ENCODE data around the gene CFB. TPM values are rescaled to one million over a fixed set of nuclear protein-coding genes. Genes with fewer than 3 reads are reported as not detected.

Gene CFB
- total and polyA plus RNA-seq, 2 of the 13 experiments (the other 11 are each of a cell fraction or from before 2014, with no cell fraction given): 171 to 513 TPM

DNA sequence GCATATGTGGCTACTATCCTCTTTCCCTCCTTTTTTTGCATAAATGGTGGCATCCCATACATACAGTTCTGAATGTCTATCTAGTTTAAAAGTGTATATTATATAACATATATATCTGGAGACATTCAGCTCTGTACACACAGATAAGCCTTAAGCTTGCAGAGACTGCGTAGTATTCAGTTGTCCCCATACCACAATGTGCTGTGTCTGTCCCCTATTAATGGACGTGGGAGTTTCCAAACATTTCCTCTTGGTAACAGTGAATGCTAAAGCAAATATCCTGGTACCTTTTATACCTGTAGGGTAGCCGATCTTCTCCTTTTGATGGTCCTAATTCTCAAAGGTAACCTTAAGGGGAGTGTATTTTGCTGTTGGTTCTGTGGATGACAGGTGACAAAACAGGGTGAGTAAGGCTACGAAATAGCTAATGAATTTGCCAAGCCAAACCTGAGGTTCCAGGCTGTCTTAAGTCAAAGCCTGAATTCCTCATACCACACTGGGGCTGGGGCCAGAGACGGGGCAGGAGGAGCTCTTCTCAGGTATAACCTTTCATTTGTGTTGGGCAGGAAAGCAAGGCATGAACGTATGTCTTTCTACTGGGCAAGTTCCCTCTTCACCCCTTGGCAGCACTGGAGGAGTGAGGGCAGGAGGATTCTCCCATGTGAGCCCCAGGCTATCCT lies 26.1 kb upstream of the CFB start (continued):
- TF ChIP-seq, protein P1, sequence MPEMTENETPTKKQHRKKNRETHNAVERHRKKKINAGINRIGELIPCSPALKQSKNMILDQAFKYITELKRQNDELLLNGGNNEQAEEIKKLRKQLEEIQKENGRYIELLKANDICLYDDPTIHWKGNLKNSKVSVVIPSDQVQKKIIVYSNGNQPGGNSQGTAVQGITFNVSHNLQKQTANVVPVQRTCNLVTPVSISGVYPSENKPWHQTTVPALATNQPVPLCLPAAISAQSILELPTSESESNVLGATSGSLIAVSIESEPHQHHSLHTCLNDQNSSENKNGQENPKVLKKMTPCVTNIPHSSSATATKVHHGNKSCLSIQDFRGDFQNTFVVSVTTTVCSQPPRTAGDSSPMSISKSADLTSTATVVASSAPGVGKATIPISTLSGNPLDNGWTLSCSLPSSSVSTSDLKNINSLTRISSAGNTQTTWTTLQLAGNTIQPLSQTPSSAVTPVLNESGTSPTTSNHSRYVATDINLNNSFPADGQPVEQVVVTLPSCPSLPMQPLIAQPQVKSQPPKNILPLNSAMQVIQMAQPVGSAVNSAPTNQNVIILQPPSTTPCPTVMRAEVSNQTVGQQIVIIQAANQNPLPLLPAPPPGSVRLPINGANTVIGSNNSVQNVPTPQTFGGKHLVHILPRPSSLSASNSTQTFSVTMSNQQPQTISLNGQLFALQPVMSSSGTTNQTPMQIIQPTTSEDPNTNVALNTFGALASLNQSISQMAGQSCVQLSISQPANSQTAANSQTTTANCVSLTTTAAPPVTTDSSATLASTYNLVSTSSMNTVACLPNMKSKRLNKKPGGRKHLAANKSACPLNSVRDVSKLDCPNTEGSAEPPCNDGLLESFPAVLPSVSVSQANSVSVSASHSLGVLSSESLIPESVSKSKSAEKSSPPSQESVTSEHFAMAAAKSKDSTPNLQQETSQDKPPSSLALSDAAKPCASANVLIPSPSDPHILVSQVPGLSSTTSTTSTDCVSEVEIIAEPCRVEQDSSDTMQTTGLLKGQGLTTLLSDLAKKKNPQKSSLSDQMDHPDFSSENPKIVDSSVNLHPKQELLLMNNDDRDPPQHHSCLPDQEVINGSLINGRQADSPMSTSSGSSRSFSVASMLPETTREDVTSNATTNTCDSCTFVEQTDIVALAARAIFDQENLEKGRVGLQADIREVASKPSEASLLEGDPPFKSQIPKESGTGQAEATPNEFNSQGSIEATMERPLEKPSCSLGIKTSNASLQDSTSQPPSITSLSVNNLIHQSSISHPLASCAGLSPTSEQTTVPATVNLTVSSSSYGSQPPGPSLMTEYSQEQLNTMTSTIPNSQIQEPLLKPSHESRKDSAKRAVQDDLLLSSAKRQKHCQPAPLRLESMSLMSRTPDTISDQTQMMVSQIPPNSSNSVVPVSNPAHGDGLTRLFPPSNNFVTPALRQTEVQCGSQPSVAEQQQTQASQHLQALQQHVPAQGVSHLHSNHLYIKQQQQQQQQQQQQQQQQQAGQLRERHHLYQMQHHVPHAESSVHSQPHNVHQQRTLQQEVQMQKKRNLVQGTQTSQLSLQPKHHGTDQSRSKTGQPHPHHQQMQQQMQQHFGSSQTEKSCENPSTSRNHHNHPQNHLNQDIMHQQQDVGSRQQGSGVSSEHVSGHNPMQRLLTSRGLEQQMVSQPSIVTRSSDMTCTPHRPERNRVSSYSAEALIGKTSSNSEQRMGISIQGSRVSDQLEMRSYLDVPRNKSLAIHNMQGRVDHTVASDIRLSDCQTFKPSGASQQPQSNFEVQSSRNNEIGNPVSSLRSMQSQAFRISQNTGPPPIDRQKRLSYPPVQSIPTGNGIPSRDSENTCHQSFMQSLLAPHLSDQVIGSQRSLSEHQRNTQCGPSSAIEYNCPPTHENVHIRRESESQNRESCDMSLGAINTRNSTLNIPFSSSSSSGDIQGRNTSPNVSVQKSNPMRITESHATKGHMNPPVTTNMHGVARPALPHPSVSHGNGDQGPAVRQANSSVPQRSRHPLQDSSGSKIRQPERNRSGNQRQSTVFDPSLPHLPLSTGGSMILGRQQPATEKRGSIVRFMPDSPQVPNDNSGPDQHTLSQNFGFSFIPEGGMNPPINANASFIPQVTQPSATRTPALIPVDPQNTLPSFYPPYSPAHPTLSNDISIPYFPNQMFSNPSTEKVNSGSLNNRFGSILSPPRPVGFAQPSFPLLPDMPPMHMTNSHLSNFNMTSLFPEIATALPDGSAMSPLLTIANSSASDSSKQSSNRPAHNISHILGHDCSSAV (CRISPR knock-in tag; IDR thresholded peaks at IDR 0.05; ENCODE audit: borderline replicate concordance): no peak
- TF ChIP-seq HDAC6 (IDR thresholded peaks at IDR 0.05; ENCODE audit: low read depth, low read length) (no peak), POLR2AphosphoS2 (IDR thresholded peaks at IDR 0.05; ENCODE audit: low read depth, low read length) (no peak), ZNF713 (CRISPR knock-in tag; IDR thresholded peaks at IDR 0.05) (no peak), ZNF143 (CRISPR knock-in tag; IDR thresholded peaks at IDR 0.05) (no peak), ZNF256 (CRISPR knock-in tag; conservative IDR thresholded peaks at IDR 0.05) (no peak), NR2F6 (IDR thresholded peaks at IDR 0.05) (no peak), NR2F6 (CRISPR knock-in tag; IDR thresholded peaks at IDR 0.05) (no peak), ZNF768 (CRISPR knock-in tag; IDR thresholded peaks at IDR 0.05) (no peak)
- TF ChIP-seq, protein P2, sequence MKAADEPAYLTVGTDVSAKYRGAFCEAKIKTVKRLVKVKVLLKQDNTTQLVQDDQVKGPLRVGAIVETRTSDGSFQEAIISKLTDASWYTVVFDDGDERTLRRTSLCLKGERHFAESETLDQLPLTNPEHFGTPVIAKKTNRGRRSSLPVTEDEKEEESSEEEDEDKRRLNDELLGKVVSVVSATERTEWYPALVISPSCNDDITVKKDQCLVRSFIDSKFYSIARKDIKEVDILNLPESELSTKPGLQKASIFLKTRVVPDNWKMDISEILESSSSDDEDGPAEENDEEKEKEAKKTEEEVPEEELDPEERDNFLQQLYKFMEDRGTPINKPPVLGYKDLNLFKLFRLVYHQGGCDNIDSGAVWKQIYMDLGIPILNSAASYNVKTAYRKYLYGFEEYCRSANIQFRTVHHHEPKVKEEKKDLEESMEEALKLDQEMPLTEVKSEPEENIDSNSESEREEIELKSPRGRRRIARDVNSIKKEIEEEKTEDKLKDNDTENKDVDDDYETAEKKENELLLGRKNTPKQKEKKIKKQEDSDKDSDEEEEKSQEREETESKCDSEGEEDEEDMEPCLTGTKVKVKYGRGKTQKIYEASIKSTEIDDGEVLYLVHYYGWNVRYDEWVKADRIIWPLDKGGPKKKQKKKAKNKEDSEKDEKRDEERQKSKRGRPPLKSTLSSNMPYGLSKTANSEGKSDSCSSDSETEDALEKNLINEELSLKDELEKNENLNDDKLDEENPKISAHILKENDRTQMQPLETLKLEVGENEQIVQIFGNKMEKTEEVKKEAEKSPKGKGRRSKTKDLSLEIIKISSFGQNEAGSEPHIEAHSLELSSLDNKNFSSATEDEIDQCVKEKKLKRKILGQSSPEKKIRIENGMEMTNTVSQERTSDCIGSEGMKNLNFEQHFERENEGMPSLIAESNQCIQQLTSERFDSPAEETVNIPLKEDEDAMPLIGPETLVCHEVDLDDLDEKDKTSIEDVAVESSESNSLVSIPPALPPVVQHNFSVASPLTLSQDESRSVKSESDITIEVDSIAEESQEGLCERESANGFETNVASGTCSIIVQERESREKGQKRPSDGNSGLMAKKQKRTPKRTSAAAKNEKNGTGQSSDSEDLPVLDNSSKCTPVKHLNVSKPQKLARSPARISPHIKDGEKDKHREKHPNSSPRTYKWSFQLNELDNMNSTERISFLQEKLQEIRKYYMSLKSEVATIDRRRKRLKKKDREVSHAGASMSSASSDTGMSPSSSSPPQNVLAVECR (CRISPR knock-in tag; IDR thresholded peaks at IDR 0.05; ENCODE audit: borderline replicate concordance): no peak
- TF ChIP-seq, protein P3, sequence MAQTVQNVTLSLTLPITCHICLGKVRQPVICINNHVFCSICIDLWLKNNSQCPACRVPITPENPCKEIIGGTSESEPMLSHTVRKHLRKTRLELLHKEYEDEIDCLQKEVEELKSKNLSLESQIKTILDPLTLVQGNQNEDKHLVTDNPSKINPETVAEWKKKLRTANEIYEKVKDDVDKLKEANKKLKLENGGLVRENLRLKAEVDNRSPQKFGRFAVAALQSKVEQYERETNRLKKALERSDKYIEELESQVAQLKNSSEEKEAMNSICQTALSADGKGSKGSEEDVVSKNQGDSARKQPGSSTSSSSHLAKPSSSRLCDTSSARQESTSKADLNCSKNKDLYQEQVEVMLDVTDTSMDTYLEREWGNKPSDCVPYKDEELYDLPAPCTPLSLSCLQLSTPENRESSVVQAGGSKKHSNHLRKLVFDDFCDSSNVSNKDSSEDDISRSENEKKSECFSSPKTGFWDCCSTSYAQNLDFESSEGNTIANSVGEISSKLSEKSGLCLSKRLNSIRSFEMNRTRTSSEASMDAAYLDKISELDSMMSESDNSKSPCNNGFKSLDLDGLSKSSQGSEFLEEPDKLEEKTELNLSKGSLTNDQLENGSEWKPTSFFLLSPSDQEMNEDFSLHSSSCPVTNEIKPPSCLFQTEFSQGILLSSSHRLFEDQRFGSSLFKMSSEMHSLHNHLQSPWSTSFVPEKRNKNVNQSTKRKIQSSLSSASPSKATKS (CRISPR knock-in tag; IDR thresholded peaks at IDR 0.05): no peak
- TF ChIP-seq, protein P4, sequence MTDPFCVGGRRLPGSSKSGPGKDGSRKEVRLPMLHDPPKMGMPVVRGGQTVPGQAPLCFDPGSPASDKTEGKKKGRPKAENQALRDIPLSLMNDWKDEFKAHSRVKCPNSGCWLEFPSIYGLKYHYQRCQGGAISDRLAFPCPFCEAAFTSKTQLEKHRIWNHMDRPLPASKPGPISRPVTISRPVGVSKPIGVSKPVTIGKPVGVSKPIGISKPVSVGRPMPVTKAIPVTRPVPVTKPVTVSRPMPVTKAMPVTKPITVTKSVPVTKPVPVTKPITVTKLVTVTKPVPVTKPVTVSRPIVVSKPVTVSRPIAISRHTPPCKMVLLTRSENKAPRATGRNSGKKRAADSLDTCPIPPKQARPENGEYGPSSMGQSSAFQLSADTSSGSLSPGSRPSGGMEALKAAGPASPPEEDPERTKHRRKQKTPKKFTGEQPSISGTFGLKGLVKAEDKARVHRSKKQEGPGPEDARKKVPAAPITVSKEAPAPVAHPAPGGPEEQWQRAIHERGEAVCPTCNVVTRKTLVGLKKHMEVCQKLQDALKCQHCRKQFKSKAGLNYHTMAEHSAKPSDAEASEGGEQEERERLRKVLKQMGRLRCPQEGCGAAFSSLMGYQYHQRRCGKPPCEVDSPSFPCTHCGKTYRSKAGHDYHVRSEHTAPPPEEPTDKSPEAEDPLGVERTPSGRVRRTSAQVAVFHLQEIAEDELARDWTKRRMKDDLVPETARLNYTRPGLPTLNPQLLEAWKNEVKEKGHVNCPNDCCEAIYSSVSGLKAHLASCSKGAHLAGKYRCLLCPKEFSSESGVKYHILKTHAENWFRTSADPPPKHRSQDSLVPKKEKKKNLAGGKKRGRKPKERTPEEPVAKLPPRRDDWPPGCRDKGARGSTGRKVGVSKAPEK (CRISPR knock-in tag; IDR thresholded peaks at IDR 0.05; ENCODE audit: borderline replicate concordance): no peak
